Suprapubic skin (tissue), 4 donors: ENCODE data around the gene SRF. TPM values are rescaled to one million over a fixed set of nuclear protein-coding genes. Genes with fewer than 3 reads are reported as not detected.
A peak's percentile ranks its signal among the peaks of the same experiment; 100 is the strongest.

Source experiments
- DNase-seq, 2 donors: peaks; one replicate each; pipeline ENCODE4 v3.0.0-alpha.2; 2019; ENCODE audit warnings: low spot score in 2 of 2
- H3K27ac ChIP-seq: fragments of 200-600 bp; sonication (generic); one replicate; pipeline ENCODE4 v1.5.1; 2019
- H3K27me3 ChIP-seq: fragments of 200-600 bp; sonication (generic); one replicate; pipeline ENCODE4 v1.5.1; 2019
- H3K36me3 ChIP-seq: fragments of 200-600 bp; sonication (generic); one replicate; pipeline ENCODE4 v1.5.1; 2019
- H3K4me1 ChIP-seq: fragments of 200-600 bp; sonication (generic); one replicate; pipeline ENCODE4 v1.5.1; 2019
- H3K4me3 ChIP-seq: fragments of 200-600 bp; sonication (generic); one replicate; pipeline ENCODE4 v1.5.1; 2019; ENCODE audit warnings: mild to moderate bottlenecking
- H3K9me3 ChIP-seq: fragments of 200-600 bp; sonication (generic); one replicate; pipeline ENCODE4 v1.5.1; 2019
- EP300 ChIP-seq: sonication (generic); formaldehyde crosslinking; IDR thresholded peaks from one replicate; pipeline ENCODE4 v1.6.1; 2017; ENCODE audit warnings: antibody characterized with exemption
- POLR2A ChIP-seq, 2 donors: fragments of 450-650 bp; IDR thresholded peaks; one replicate each; pipeline ENCODE4 v1.6.1; 2017; ENCODE audit warnings: antibody characterized with exemption in 2 of 2, mild to moderate bottlenecking in 2 of 2, moderate library complexity in 2 of 2
- POLR2AphosphoS5 ChIP-seq, 3 donors: sonication (generic); formaldehyde crosslinking; IDR thresholded peaks; one replicate each; pipeline ENCODE4 v1.6.1; 2017; ENCODE audit warnings: antibody characterized with exemption in 3 of 3
- WGBS: methylation state at CpG from one replicate; pipeline ENCODE4 v1.1.5; 2018; 5-methylcytosine and 5-hydroxymethylcytosine counted together
- total RNA-seq, 4 donors: library from RNA; depleted of rRNA; stranded (reverse); fragments of >200 nt; gene quantifications; one replicate each; pipeline ENCODE4 v1.1.0, GENCODE V29; 2016
- TF ChIP-seq, protein P1 (sequence below), 2 donors: fragments of 200-600 bp in 1 of 2; fragments of 450-650 bp in 1 of 2; sonication (generic) in 1 of 2; IDR thresholded peaks; one replicate each; pipeline ENCODE4 v1.5.1; 2016 to 2019; ENCODE audit warnings: antibody characterized with exemption in 2 of 2, mild to moderate bottlenecking in 1 of 2, moderate library complexity in 1 of 2

Gene SRF
- total RNA-seq, 4 donors from 2014 or later = 19.6 to 33.2 (median 28.9) TPM

DNA sequence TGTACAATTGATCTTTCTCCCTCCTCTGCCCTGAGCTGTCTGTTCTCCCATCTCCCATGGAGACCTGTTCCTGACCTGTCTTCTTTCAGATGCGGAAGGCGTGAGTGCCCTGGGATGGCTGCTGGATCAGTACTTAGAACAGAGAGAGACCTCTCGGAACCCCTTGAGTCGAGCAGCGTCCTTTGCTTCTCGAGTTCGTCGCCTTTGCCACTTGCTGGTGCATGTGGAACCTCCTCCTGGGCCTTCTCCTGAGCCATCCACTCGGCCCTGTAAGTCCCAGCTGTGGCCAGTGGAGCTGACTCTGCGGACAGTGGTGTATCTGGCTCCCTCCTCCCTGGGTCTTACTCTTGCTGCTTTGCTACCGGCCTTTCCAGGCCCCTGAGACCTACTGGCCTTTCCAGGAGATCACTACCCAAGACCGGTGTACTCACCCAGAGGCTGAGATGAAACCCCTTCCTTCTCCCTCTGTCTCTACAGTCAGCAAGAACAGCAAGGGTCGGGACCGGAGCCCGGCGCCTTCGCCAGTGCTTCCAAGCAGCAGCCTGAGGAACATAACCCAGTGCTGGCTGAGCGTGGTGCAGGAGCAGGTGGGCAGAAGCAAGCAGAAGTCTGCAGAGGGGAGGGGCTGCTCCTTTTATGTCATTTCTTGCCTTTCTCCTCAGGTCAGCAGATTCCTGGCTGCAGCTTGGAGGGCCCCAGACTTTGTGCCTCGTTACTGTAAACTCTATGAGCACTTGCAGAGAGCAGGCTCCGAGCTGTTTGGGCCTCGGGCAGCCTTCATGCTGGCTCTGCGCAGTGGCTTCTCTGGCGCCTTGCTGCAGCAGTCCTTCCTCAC lies 33.4 kb downstream of the SRF start:
- Histone ChIP-seq H3K27ac (no peak overlapping the region), H3K36me3 (peaks cover 44% of the 10 kb centered on the region), H3K4me1 (no peaks in the 10 kb centered on the region), H3K27me3 (no peaks in the 10 kb centered on the region), H3K4me3 (no peak overlapping the region), H3K9me3 (no peaks in the 10 kb centered on the region)
- 95% methylated on average over 20 of the region's 23 CpGs for WGBS
- TF ChIP-seq, protein P1, sequence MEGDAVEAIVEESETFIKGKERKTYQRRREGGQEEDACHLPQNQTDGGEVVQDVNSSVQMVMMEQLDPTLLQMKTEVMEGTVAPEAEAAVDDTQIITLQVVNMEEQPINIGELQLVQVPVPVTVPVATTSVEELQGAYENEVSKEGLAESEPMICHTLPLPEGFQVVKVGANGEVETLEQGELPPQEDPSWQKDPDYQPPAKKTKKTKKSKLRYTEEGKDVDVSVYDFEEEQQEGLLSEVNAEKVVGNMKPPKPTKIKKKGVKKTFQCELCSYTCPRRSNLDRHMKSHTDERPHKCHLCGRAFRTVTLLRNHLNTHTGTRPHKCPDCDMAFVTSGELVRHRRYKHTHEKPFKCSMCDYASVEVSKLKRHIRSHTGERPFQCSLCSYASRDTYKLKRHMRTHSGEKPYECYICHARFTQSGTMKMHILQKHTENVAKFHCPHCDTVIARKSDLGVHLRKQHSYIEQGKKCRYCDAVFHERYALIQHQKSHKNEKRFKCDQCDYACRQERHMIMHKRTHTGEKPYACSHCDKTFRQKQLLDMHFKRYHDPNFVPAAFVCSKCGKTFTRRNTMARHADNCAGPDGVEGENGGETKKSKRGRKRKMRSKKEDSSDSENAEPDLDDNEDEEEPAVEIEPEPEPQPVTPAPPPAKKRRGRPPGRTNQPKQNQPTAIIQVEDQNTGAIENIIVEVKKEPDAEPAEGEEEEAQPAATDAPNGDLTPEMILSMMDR (IDR thresholded peaks at IDR 0.05) = no peak
- TF ChIP-seq POLR2AphosphoS5 (IDR thresholded peaks at IDR 0.05) = no peak
- TF ChIP-seq EP300 = no peak
- no peak for TF ChIP-seq POLR2A (IDR thresholded peaks at IDR 0.05)
- DNase-seq = peak in 1 of 2 donors; percentile 71

GRCh38 chr6:43205849-43206248 lies 34.8 kb downstream of the SRF start:
- H3K27ac ChIP-seq = no peak overlapping the region
- no peaks in the 10 kb centered on the region for H3K4me1 ChIP-seq
- TF ChIP-seq POLR2A (IDR thresholded peaks at IDR 0.05) (no peak), EP300 (no peak), POLR2AphosphoS5 (IDR thresholded peaks at IDR 0.05) (no peak)
- TF ChIP-seq, protein P1 (IDR thresholded peaks at IDR 0.05) = no peak
- peaks cover 36% of the 10 kb centered on the region for H3K36me3 ChIP-seq
- H3K4me3 ChIP-seq = no peak overlapping the region
- H3K9me3 ChIP-seq = no peaks in the 10 kb centered on the region
- 93% methylated on average over 10 of the region's 10 CpGs for WGBS
- H3K27me3 ChIP-seq = no peaks in the 10 kb centered on the region
- DNase-seq = peak in 1 of 2 donors; percentile 77

- WGBS = 91% methylated on average over 2 of the region's 2 CpGs
- Histone ChIP-seq H3K27me3 (no peaks in the 10 kb centered on the region), H3K36me3 (peaks cover 28% of the 10 kb centered on the region), H3K27ac (no peak overlapping the region), H3K4me1 (no peaks in the 10 kb centered on the region), H3K9me3 (no peaks in the 10 kb centered on the region), H3K4me3 (no peak overlapping the region)
- no peak for TF ChIP-seq EP300
- TF ChIP-seq POLR2AphosphoS5 (IDR thresholded peaks at IDR 0.05) = no peak
- TF ChIP-seq POLR2A (IDR thresholded peaks at IDR 0.05) = no peak
- TF ChIP-seq, protein P1 (IDR thresholded peaks at IDR 0.05) = no peak
- DNase-seq = no peak
Observed at GRCh38 chr6:43207286-43207685, 36.2 kb downstream of the SRF start.

- Histone ChIP-seq H3K4me3 (no peak overlapping the region), H3K36me3 (peaks cover 37% of the 10 kb centered on the region), H3K27me3 (no peaks in the 10 kb centered on the region), H3K4me1 (no peaks in the 10 kb centered on the region), H3K27ac (no peak overlapping the region), H3K9me3 (no peaks in the 10 kb centered on the region)
- TF ChIP-seq POLR2A (IDR thresholded peaks at IDR 0.05) (no peak), EP300 (no peak), POLR2AphosphoS5 (IDR thresholded peaks at IDR 0.05) (no peak)
- TF ChIP-seq, protein P1 (IDR thresholded peaks at IDR 0.05) = no peak
- DNase-seq = no peak
- 78% methylated on average over 1 of the region's 1 CpG for WGBS
Observed at GRCh38 chr6:43211955-43212354, 40.9 kb downstream of the SRF start.

DNA sequence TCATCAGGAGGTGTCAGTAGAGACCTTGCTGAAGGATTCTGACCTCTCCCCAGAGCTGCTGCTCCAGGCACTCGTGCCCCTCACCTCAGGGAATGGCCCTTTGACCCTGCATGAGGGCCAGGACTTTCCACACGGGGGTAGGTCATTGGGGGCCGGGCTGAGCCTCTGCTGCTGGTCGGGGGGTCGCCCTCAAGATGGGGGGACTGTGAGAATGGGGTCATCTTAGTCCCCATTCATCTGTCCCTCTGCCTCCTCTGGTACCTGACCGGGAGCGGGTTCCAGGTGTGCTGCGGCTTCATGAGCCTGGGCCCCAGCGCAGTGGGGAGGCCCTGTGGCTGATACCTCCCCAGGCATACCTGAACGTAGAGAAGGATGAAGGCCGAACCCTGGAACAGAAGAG lies 42.4 kb downstream of the SRF start:
- no peak overlapping the region for H3K27ac ChIP-seq
- no peaks in the 10 kb centered on the region for H3K9me3 ChIP-seq
- H3K27me3 ChIP-seq = no peaks in the 10 kb centered on the region
- H3K4me1 ChIP-seq = no peaks in the 10 kb centered on the region
- DNase-seq = no peak
- WGBS = 83% methylated on average over 8 of the region's 11 CpGs
- H3K4me3 ChIP-seq = no peak overlapping the region
- TF ChIP-seq POLR2AphosphoS5 (IDR thresholded peaks at IDR 0.05) (no peak), POLR2A (IDR thresholded peaks at IDR 0.05) (no peak), EP300 (no peak)
- TF ChIP-seq, protein P1 (IDR thresholded peaks at IDR 0.05) = no peak
- H3K36me3 ChIP-seq = peaks cover 49% of the 10 kb centered on the region
